NCI-H526 treated with DMSO at 0.1 percent for 48 hours (cell line): ENCODE measurements around the gene PPP1R14D.

ENCODE experiments used
- DNase-seq: peaks from one replicate; lab custom pipeline; 2025; lab: John Stamatoyannopoulos, UW

The PPP1R14D gene

GRCh38 chr15:40782609-40783227 is 45.8 kb downstream of the PPP1R14D start:
- peak; percentile 59 for DNase-seq

- no peak for DNase-seq
Measured at GRCh38 chr15:40776537-40777141, 51.9 kb downstream of the PPP1R14D start.

- no peak for DNase-seq
Measured at GRCh38 chr15:40775740-40776536, 52.6 kb downstream of the PPP1R14D start.

- no peak for DNase-seq
Measured at GRCh38 chr15:40775007-40775406, 53.5 kb downstream of the PPP1R14D start.

GRCh38 chr15:40773902-40774301 is 54.6 kb downstream of the PPP1R14D start:
- no peak for DNase-seq

GRCh38 chr15:40773496-40773895 is 55.0 kb downstream of the PPP1R14D start:
- no peak for DNase-seq

GRCh38 chr15:40772014-40772413 is 56.5 kb downstream of the PPP1R14D start:
- DNase-seq = no peak

- DNase-seq = no peak
Measured at GRCh38 chr15:40771242-40771641, 57.3 kb downstream of the PPP1R14D start.

GRCh38 chr15:40770147-40770721 is 58.3 kb downstream of the PPP1R14D start:
- no peak for DNase-seq

GRCh38 chr15:40769274-40770146 is 59.0 kb downstream of the PPP1R14D start, which contains the start of gene C15orf62:
Gene C15orf62, plus strand, starts transcription at chr15:40769980. Its CDS starts 516 bp downstream, at chr15:40770496.
- DNase-seq = no peak

GRCh38 chr15:40768521-40769273 is 59.8 kb downstream of the PPP1R14D start:
- no peak for DNase-seq

GRCh38 chr15:40767838-40768500 is 60.5 kb downstream of the PPP1R14D start:
- DNase-seq = no peak

GRCh38 chr15:40766906-40767837 is 61.3 kb downstream of the PPP1R14D start:
- no peak for DNase-seq

- no peak for DNase-seq
Measured at GRCh38 chr15:40766194-40766815, 62.2 kb downstream of the PPP1R14D start.
